Measurements from ENCODE around the gene MYLK.

The MYLK gene

GRCh38 chr3:123767009-123767372 is 117.1 kb downstream of the MYLK start:
- Histone ChIP-seq H3K27ac (ENCODE audit: low read length) (no peak overlapping the region), H3K9ac (ENCODE audit: low read length) (no peak overlapping the region), H3K4me1 (ENCODE audit: control insufficient read depth, low read depth, low read length) (peaks cover 8% of the 10 kb centered on the region), H3K36me3 (ENCODE audit: control insufficient read depth, low read depth, low read length) (no peaks in the 10 kb centered on the region), H3K27me3 (ENCODE audit: control insufficient read depth, insufficient read depth, low read length) (no peaks in the 10 kb centered on the region), H3K9me3 (ENCODE audit: control insufficient read depth, low read depth, low read length) (no peaks in the 10 kb centered on the region), H3K4me3 (ENCODE audit: low read length) (no peak overlapping the region)

- no peaks in the 10 kb centered on the region for H3K9me3 ChIP-seq (ENCODE audit: control insufficient read depth, low read depth, low read length)
- no peak overlapping the region for H3K27ac ChIP-seq (ENCODE audit: low read length)
- no peaks in the 10 kb centered on the region for H3K36me3 ChIP-seq (ENCODE audit: control insufficient read depth, low read depth, low read length)
- no peak overlapping the region for H3K4me3 ChIP-seq (ENCODE audit: low read length)
- peaks cover 8% of the 10 kb centered on the region for H3K4me1 ChIP-seq (ENCODE audit: control insufficient read depth, low read depth, low read length)
- no peaks in the 10 kb centered on the region for H3K27me3 ChIP-seq (ENCODE audit: control insufficient read depth, insufficient read depth, low read length)
- H3K9ac ChIP-seq (ENCODE audit: low read length): no peak overlapping the region
These were observed 117.7 kb downstream of the MYLK start for GRCh38 chr3:123766193-123767008.

DNA sequence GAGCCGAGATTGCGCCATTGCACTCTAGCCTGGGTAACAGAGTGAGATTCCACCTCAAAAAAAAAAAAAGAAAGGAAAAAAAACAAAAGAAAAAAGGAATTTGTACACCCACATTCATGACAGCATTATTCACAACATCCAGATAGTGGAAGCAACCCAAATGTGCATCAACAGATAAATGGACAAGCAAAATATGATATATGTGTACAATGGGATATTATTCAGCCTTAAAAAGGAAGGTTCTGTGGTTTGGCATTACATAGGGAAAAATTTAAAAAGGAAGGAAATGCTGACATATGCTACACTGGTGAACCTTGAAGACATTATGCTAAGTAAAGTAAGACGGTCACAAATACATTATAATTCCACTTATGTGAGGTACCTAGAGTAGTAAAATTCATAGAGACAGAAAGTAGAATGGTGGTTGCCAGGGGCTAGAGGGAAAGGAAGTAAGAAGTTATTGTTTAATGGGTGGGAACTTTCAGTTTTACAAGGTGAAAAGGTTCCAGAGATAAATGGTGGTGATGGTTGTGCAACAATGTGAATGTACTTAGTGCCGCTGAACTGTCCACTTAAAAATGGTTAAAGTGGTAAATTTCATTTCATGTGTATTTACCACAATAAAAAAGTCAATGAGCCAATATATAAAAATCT is 118.5 kb downstream of the MYLK start:
- no peak overlapping the region for H3K4me3 ChIP-seq (ENCODE audit: low read length)
- no peak overlapping the region for H3K27ac ChIP-seq (ENCODE audit: low read length)
- no peak overlapping the region for H3K9ac ChIP-seq (ENCODE audit: low read length)
- no peaks in the 10 kb centered on the region for H3K27me3 ChIP-seq (ENCODE audit: control insufficient read depth, insufficient read depth, low read length)
- H3K36me3 ChIP-seq (ENCODE audit: control insufficient read depth, low read depth, low read length): no peaks in the 10 kb centered on the region
- peaks cover 8% of the 10 kb centered on the region for H3K4me1 ChIP-seq (ENCODE audit: control insufficient read depth, low read depth, low read length)
- H3K9me3 ChIP-seq (ENCODE audit: control insufficient read depth, low read depth, low read length): no peaks in the 10 kb centered on the region

GRCh38 chr3:123764647-123765046 is 119.5 kb downstream of the MYLK start:
- no peak overlapping the region for H3K4me3 ChIP-seq (ENCODE audit: low read length)
- H3K9ac ChIP-seq (ENCODE audit: low read length): no peak overlapping the region
- no peaks in the 10 kb centered on the region for H3K27me3 ChIP-seq (ENCODE audit: control insufficient read depth, insufficient read depth, low read length)
- H3K36me3 ChIP-seq (ENCODE audit: control insufficient read depth, low read depth, low read length): no peaks in the 10 kb centered on the region
- no peaks in the 10 kb centered on the region for H3K9me3 ChIP-seq (ENCODE audit: control insufficient read depth, low read depth, low read length)
- peaks cover 8% of the 10 kb centered on the region for H3K4me1 ChIP-seq (ENCODE audit: control insufficient read depth, low read depth, low read length)
- no peak overlapping the region for H3K27ac ChIP-seq (ENCODE audit: low read length)

DNA sequence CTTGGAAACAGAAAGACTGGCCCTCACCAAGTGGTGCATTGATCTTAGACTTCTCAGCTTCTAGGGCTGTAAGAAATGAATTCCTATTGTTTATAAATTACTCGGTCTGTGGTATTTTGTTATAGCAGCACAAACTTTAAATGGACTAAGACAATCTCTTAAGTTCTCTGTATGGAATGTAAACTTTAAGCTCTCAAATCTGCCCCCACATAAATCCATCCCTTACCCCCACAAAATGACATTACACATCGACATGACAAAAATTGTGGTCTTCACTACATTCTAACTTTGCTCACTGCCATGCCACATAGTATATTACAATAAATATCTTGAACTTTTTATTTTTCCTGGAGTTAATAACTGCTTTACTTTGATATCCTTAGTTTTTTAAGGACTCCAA is 121.3 kb downstream of the MYLK start:
- no peaks in the 10 kb centered on the region for H3K27me3 ChIP-seq (ENCODE audit: control insufficient read depth, insufficient read depth, low read length)
- no peaks in the 10 kb centered on the region for H3K36me3 ChIP-seq (ENCODE audit: control insufficient read depth, low read depth, low read length)
- no peak overlapping the region for H3K27ac ChIP-seq (ENCODE audit: low read length)
- H3K4me1 ChIP-seq (ENCODE audit: control insufficient read depth, low read depth, low read length): peaks cover 8% of the 10 kb centered on the region
- no peak overlapping the region for H3K4me3 ChIP-seq (ENCODE audit: low read length)
- H3K9ac ChIP-seq (ENCODE audit: low read length): no peak overlapping the region
- H3K9me3 ChIP-seq (ENCODE audit: control insufficient read depth, low read depth, low read length): no peaks in the 10 kb centered on the region

DNA sequence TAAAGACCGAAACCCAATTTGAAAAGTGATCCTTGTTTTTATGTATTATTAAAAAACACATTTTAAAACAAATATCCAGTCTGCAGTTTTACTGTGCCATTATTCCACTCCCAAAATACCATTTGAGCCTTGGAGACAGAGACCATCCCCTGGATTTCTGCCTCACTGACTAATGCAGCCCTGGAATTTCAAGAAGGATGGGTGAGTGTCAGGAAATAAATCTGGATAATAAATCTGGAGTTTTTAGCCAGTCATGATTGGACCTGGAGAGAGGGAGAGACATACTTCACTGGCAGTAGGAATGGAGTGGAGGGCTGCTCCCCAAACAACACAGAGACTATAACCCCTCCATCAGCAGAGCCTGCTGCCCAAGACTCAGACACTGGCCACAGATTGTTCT is 123.3 kb downstream of the MYLK start:
- H3K36me3 ChIP-seq (ENCODE audit: control insufficient read depth, low read depth, low read length): no peaks in the 10 kb centered on the region
- H3K9ac ChIP-seq (ENCODE audit: low read length): no peak overlapping the region

DNA sequence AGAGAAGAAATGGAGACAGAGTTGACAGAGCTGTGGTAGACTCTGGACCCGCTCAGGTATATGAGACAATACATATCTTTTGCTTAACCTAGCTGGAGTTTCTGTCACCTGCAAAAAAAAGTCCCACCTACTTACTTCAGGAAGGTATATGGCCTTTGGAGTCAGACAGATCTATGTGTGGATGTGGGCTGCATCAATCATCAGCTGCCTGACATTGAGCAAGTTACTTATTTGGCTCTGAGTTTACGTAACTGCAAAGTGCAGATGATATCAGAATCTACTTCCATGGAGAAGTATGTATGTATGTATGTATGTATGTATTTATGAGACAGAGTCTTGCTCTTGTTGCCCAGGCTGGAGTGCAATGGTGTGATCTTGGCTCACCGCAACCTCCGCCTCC is 124.3 kb downstream of the MYLK start:
- H3K36me3 ChIP-seq (ENCODE audit: control insufficient read depth, low read depth, low read length): no peaks in the 10 kb centered on the region
- H3K27me3 ChIP-seq (ENCODE audit: control insufficient read depth, insufficient read depth, low read length): no peaks in the 10 kb centered on the region
- no peak overlapping the region for H3K27ac ChIP-seq (ENCODE audit: low read length)
- no peaks in the 10 kb centered on the region for H3K9me3 ChIP-seq (ENCODE audit: control insufficient read depth, low read depth, low read length)
- H3K9ac ChIP-seq (ENCODE audit: low read length): no peak overlapping the region
- H3K4me1 ChIP-seq (ENCODE audit: control insufficient read depth, low read depth, low read length): no peaks in the 10 kb centered on the region
- no peak overlapping the region for H3K4me3 ChIP-seq (ENCODE audit: low read length)

More for the DNA sequence above, 123.3 kb downstream of the MYLK start:
- H3K27me3 ChIP-seq (ENCODE audit: control insufficient read depth, insufficient read depth, low read length): no peaks in the 10 kb centered on the region
- no peaks in the 10 kb centered on the region for H3K9me3 ChIP-seq (ENCODE audit: control insufficient read depth, low read depth, low read length)
- H3K4me1 ChIP-seq (ENCODE audit: control insufficient read depth, low read depth, low read length): no peaks in the 10 kb centered on the region
- H3K4me3 ChIP-seq (ENCODE audit: low read length): no peak overlapping the region
- H3K27ac ChIP-seq (ENCODE audit: low read length): no peak overlapping the region

- Histone ChIP-seq H3K9me3 (ENCODE audit: control insufficient read depth, low read depth, low read length) (no peaks in the 10 kb centered on the region), H3K4me1 (ENCODE audit: control insufficient read depth, low read depth, low read length) (no peaks in the 10 kb centered on the region), H3K27me3 (ENCODE audit: control insufficient read depth, insufficient read depth, low read length) (no peaks in the 10 kb centered on the region), H3K9ac (ENCODE audit: low read length) (no peak overlapping the region), H3K4me3 (ENCODE audit: low read length) (no peak overlapping the region), H3K27ac (ENCODE audit: low read length) (no peak overlapping the region), H3K36me3 (ENCODE audit: control insufficient read depth, low read depth, low read length) (no peaks in the 10 kb centered on the region)
These were observed 124.8 kb downstream of the MYLK start for GRCh38 chr3:123759311-123759710.

- H3K27me3 ChIP-seq (ENCODE audit: control insufficient read depth, insufficient read depth, low read length): no peaks in the 10 kb centered on the region
- H3K27ac ChIP-seq (ENCODE audit: low read length): no peak overlapping the region
- no peak overlapping the region for H3K9ac ChIP-seq (ENCODE audit: low read length)
- no peaks in the 10 kb centered on the region for H3K9me3 ChIP-seq (ENCODE audit: control insufficient read depth, low read depth, low read length)
- H3K4me1 ChIP-seq (ENCODE audit: control insufficient read depth, low read depth, low read length): no peaks in the 10 kb centered on the region
- no peak overlapping the region for H3K4me3 ChIP-seq (ENCODE audit: low read length)
- H3K36me3 ChIP-seq (ENCODE audit: control insufficient read depth, low read depth, low read length): no peaks in the 10 kb centered on the region
These were observed 126.0 kb downstream of the MYLK start for GRCh38 chr3:123758081-123758564.

GRCh38 chr3:123757281-123757940 is 126.7 kb downstream of the MYLK start:
- Histone ChIP-seq H3K9me3 (ENCODE audit: control insufficient read depth, low read depth, low read length) (no peaks in the 10 kb centered on the region), H3K27ac (ENCODE audit: low read length) (no peak overlapping the region), H3K27me3 (ENCODE audit: control insufficient read depth, insufficient read depth, low read length) (no peaks in the 10 kb centered on the region), H3K9ac (ENCODE audit: low read length) (no peak overlapping the region), H3K4me1 (ENCODE audit: control insufficient read depth, low read depth, low read length) (no peaks in the 10 kb centered on the region), H3K4me3 (ENCODE audit: low read length) (no peak overlapping the region), H3K36me3 (ENCODE audit: control insufficient read depth, low read depth, low read length) (no peaks in the 10 kb centered on the region)

DNA sequence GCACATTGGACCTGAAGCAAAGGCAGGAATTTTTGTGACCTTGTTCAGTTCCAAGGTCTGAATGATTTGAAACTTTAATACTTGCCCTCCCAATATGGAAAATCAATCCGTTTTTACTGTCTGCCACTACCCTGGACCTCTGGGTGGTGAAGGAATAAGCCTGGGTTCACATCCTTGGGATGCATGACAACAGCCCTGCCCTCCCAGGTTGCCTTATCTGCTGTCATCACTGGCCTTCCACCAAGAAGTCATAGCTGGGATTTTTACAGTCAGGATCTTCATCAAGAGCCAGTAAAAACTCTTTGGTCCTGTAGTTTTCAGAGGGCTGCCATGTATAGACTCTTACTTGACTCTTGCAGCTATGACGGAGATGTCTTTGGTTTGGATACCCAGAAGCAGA is 128.6 kb downstream of the MYLK start:
- H3K4me1 ChIP-seq (ENCODE audit: control insufficient read depth, low read depth, low read length): no peaks in the 10 kb centered on the region
- no peak overlapping the region for H3K9ac ChIP-seq (ENCODE audit: low read length)
- no peak overlapping the region for H3K4me3 ChIP-seq (ENCODE audit: low read length)
- H3K36me3 ChIP-seq (ENCODE audit: control insufficient read depth, low read depth, low read length): no peaks in the 10 kb centered on the region
- H3K27me3 ChIP-seq (ENCODE audit: control insufficient read depth, insufficient read depth, low read length): no peaks in the 10 kb centered on the region
- H3K27ac ChIP-seq (ENCODE audit: low read length): no peak overlapping the region
- no peaks in the 10 kb centered on the region for H3K9me3 ChIP-seq (ENCODE audit: control insufficient read depth, low read depth, low read length)
